NCI-H187 (cell line): ENCODE results near the gene FSCN2.
"Not testable (repeated sequence)": the region's sequence is repeated elsewhere in the genome, so short reads cannot be mapped to it uniquely, and the experiment has no call there.

Experiments used
- DNase-seq, 2 experiments: peaks; one replicate each; lab custom pipeline; 2025; lab: John Stamatoyannopoulos, UW

FSCN2 gene

DNA sequence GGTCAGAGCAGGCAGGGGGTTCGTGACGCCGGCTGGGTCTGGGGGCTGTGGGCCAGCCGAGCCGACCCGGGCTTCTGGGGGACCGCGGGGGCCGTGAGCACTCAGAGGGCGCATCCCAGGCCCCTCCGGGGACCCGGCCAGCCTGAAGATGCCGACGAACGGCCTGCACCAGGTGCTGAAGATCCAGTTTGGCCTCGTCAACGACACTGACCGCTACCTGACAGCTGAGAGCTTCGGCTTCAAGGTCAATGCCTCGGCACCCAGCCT, 140 bp downstream of the FSCN2 start:
- DNase-seq, result no peak

DNA sequence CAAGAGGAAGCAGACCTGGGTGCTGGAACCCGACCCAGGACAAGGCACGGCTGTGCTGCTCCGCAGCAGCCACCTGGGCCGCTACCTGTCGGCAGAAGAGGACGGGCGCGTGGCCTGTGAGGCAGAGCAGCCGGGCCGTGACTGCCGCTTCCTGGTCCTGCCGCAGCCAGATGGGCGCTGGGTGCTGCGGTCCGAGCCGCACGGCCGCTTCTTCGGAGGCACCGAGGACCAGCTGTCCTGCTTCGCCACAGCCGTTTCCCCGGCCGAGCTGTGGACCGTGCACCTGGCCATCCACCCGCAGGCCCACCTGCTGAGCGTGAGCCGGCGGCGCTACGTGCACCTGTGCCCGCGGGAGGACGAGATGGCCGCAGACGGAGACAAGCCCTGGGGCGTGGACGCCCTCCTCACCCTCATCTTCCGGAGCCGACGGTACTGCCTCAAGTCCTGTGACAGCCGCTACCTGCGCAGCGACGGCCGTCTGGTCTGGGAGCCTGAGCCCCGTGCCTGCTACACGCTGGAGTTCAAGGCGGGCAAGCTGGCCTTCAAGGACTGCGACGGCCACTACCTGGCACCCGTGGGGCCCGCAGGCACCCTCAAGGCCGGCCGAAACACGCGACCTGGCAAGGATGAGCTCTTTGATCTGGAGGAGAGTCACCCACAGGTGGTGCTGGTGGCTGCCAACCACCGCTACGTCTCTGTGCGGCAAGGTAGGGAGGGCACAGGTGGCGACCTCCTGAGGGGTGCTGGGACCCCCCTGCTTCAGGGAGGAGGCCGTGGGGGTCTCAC, 667 bp downstream of the FSCN2 start:
- DNase-seq, result peak in 1 of 2 experiments; percentile 5

DNA sequence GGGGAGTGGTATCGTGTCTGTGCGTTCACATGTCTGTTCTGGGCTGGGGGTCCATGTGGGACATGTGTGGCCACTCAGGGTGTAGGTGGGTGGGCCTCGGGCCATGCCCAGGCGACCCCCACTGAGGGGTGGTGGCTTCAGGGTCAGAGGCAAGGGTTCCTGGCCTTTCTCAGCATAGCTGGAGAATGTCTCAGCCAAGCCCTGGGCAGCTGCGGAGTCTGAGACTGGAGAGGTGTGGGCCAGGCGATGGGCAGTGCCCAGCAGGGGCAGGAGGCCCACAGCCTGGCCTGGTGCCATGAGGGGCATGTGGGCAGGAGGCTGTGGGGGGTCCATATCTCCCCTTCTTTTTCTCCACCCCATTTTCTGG, 1.2 kb downstream of the FSCN2 start:
- DNase-seq, result no peak

DNA sequence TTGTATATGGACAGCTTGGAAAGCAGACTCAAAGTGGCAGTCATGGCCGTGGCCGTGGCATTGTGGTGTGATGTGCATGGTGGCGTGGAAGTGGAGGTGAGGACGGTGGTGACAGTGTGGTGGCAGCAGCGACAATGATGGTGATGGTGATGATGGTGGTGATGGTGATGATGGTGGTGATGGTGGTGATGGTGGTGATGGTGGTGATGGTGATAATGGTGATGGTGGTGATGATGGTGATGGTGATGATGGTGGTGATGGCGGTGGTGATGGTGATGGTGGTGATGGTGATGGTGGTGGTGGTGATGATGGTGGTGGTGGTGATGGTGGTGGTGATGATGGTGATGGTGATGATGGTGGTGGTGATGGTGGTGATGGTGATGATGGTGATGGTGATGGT, 2.8 kb downstream of the FSCN2 start:
- DNase-seq, result not testable (repeated sequence)

DNA sequence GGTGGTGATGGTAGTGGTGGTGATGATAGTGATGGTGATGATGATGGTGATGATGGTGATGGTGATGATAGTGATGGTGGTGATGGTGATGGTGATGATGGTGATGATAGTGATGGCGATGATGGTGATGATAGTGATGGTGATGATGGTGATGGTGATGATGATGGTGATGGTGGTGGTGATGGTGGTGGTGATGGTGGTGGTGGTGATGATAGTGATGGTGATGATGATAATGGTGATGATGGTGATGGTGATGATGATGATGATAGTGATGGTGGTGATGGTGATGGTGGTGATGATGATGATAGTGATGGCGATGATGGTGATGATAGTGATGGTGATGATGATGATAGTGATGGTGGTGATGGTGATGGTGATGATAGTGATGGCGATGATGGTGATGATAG, 3.8 kb downstream of the FSCN2 start:
- not testable (repeated sequence) for DNase-seq

DNA sequence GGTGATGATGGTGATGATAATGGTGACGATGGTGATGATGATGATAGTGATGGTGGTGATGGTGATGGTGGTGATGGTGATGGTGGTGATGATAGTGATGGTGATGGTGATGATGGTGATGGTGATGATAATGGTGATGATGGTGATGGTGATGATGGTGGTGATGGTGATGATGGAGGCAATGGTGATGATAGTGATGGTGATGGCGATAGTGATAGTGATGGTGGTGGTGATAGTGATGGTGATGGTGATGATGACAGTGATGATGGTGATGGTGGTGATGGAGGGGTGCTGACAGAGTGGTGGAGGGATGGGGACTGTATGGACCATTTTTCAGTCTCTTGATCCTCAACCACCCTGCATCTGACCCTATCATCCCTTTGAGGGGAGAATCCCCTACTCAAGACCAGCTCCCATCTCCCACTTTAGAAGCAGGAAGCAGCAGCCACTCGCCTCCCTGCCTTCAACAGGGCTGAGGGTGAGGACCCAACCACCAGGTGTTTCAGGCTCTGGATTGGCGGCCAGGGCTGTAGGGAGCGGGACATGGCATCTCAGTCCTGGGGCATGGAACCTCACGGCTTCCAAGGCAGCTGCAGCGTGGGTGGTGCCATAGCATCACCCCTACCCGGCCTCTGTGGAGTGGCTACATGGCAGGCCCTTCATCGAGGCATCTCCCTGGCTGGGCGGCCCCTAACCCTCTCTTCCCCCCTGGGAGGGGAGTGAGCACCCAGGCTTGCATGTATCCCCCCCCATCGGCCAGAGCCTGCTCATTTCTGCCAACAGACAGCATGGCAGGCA, 4.5 kb downstream of the FSCN2 start:
- no peak for DNase-seq

DNA sequence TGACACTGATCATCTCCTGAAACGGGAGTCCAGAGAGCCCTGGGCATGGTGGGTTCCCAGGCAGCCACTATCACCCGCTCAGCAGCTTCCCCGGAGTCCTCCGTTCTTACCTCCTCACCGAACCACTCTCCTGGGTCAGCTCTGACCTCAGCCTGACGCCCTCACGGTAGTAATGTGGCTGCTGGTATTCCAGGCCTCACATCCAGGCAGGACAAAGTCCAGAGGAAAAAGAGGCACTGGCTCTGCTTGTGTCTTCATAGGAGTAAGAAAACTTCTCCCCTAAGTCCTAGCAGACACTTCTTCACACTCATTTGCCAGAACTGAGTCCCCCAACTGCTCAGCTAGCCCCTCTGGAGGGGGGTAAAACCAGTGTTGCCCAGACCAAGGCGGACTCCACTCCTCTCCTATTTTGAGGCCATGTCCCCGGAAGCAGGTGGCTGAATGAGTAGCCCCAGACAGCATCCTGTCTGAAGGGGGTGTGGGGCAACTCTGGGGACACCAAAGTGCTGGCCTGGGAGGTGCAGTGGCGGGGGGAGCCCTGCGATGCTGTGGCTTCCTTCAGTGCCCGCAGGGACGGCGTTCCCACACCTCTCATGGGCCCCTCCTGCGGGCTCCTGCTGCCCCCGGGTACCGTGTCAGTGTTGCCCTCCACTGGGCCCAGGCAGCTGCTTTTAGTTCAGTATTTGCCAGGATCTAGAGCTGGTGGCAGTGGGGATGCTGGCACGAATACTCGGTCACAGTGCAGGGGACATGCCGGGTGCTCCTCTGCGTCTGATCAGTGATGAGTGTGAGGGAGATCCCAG, 5.4 kb downstream of the FSCN2 start:
- DNase-seq, result no peak

DNA sequence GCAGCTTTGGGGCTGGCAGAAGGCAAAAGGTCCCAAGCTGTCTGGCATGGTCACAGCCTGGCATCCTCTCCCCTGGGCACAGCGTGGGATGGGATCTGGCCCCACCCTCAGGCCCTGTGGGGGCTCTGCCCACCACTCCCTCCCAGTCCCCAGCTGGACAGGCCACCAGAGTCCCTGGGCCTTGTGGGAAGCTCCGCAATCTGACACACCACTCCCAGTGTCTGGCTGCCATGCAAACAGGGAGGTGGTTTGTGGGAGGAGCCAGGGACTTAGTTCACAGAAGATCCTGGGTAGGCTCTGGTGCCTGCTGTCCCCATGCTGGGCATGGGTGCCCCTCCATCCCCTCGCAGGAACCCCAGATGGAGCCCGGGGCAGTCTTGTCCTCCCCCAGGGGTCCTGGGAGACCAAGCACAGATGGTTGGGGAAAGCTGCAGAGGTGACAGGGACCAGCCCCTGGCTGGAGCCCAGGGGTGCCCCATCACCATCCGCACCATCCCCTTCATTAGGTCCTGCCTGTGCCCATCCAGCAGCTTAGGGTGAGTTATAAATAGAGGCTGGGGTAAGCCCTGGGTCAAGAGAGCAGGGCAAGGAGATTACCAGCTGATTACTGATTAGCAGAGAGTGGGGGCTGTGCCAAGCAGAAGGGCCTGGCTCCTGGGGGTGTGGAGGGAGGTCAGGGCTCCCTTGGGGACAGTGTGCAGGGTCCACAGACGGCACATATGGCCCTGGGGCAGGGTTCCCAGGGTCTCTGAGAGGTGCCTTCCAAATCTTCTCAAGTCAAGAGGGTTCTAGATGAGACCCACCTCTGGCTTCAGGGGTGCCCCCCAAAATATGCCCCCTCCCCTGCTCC, 6.2 kb downstream of the FSCN2 start:
- no peak for DNase-seq

DNA sequence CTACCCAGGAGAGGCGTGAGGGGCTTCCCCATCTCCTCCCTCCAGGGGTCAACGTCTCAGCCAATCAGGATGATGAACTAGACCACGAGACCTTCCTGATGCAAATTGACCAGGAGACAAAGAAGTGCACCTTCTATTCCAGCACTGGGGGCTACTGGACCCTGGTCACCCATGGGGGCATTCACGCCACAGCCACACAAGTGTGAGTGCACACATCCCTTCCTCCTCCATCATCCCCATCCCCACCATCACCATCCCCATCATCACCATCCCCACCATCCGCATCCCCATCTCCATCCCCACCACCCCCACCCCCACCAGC, 6.8 kb downstream of the FSCN2 start:
- no peak for DNase-seq

DNA sequence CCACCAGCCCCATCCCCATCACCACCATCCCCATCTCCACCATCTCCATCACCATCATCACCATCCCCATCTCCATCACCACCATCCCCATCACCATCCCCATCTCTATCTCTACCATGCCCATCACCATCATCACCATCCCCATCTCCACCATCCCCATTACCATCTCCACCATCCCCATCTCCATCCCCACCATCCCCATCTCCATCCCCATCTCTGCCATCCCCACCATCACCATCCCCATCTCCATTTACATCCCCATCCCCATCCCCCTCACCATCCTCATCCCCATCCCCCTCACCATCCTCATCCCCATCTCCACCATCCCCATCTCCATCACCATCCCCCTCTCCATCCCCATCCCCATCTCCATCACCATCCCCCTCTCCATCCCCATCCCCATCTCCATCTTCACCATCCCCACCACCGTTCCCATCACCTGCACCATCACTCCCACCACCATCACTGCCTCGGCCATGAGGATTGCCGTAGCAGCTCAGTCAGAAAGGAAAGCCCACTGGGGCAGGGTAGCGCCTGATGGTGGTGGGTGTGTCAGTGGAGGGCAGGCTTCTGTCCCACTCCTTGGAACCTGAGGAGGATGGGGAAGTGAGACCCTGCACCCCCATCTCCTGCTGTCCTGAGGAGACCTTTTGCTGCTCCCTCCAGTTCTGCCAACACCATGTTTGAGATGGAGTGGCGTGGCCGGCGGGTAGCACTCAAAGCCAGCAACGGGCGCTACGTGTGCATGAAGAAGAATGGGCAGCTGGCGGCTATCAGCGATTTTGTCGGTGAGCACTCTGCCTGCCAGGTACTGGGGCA, 7.5 kb downstream of the FSCN2 start:
- no peak for DNase-seq

DNA sequence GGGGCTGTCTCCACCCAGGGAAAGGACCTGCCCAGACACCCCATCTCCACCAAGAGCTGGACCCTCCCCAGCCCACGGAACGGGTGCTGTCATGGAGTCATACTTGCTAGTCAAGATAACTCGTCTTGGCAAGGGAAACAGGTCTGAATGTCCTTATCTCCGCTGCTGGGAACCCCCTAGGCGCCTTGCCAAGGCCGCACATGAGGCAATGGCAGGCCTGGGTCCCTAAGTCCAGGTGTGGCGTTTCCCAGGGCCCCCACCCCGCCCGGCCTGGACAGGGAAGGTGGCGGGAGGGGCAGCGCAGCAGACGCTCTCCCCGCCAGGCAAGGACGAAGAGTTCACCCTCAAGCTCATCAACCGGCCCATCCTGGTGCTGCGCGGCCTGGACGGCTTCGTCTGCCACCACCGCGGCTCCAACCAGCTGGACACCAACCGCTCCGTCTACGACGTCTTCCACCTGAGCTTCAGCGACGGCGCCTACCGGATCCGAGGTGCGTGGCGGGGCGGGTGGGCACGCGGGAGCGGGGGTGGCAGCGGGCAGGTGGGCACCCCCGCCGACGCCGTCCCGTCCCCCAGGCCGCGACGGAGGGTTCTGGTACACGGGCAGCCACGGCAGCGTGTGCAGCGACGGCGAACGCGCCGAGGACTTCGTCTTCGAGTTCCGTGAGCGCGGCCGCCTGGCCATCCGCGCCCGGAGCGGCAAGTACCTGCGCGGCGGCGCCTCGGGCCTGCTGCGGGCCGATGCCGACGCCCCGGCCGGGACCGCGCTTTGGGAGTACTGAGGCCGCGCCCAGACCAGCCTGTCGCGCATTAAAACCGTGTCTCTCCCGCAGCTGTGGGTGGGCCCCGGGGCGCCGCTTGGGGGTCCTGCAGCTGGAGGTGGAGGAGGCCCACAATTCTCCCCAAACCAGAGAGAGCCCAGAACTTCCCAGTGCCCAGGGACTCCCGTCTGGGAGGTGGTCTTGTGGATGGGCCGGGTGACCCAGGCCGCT, 8.4 kb downstream of the FSCN2 start:
- DNase-seq, result no peak

DNA sequence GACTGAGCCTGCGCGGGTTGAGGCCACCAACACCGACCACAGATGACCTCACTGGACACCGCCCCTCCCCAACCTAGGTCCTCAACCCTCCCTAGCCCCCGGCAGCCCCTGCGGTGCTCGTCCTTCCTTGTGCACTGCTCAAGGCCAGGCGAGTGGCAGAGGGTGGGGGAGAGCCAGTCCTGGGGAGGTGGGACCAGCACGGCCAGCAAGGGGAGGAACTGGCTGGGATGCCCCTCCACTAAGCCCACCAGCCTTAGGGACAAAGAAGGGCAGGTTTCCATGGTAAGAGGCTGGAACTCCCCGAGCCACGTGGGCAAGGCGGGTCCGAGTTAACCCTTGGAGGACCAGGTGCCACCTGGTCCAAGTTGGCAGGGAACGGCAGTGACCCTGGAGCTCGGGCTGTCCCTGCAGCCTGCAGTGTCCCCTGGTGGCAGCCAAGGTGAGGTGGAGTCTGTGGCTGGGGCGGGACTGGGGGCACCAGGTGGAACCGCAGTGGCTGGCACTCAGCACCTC, 9.2 kb downstream of the FSCN2 start:
- peak; percentile 40 to 71 for DNase-seq

DNA sequence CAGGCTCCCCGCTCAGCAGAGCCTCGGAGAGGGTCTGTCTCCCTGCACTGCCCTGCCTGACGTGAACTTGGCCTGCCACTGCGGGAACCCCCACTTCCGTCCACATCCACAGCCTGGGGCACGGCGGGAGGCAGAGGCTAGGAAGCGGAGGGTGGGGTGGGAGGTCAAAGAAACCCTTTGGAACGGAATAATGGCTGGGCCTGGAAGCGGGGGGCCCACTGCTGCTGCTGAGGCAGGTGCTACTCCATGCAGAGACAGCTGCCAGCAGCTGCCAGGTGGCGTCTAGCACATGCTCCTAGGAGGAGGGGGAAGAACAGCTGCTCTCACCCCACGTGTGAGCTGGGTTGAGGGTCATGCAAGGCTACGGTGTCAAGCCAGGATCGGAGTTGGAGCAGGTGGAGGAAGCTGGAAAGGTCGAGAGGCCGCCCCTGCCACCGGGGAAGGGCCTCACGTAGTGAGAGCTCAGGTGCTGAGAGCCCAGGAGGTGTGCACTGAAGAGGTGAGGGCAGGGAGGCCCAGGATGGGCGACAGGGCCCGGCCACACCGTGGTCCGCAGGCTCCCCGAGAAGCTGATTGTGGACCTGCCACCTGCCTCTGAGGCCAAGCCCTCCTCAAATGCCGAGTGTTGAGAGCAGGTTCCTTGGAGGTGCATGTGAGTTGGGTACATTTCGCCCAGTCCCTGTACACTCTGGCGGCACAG, 9.8 kb downstream of the FSCN2 start:
- peak; percentile 66 to 71 for DNase-seq

DNA sequence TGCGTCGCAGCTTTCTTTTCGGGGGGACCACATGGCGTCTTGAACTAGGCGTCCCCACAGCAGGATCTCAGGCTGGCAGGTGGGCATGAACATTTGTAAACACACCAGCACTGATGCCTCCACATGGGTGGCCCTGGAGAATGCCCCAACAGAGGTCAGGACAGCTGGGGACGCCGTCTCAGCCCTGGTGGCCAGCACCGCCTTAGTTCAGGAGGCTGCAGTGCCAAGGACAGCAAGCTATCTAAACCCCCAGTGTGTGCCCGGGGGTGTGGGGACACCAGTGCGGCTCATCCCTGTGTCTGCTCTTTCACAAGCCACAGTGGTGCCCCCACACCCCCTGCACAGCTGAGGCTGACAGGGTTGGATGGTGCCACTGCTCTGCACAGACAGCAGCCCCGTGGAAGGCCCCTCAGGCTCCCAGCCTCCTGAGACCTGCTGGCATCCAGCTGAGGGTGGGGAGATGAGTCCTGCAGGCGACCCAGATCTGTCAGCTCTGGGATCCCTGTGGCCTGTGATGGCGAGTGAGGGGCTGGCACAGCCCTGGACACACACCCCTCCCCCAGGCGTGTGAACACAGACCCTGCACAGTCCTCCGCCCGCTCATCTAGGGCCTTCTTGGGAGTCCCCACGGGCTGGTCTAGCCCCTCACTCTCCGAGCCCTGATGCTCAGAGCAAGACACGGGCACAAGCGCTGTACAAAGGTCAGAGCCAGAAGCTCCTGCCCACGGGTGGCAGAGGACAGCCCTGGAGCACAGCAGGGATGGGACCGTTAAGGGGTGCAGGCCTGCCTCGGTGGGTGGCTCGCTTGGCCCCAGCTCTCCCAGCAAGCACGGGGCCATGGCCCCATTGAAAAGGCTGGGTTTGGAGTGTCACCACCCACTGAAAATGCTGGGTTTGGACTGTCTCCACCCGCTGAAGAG, 10.7 kb downstream of the FSCN2 start:
- DNase-seq, result no peak

DNA sequence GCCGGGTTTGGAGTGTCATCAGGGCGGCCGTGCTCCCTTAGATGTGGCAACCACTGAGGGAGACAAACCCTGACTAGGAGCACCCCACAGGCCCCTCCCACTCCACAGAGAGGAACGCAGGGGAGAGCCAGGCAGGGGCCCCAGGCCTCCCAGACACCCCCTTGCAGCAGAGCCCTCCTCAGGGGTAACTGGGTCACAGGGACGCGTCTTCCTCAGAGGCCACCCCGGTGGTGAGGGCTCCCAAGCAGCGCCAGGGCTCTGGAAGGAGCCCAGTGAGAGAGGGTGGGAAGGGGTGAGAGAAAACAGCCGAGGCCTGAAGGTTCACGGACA, 11.4 kb downstream of the FSCN2 start:
- DNase-seq, result no peak

DNA sequence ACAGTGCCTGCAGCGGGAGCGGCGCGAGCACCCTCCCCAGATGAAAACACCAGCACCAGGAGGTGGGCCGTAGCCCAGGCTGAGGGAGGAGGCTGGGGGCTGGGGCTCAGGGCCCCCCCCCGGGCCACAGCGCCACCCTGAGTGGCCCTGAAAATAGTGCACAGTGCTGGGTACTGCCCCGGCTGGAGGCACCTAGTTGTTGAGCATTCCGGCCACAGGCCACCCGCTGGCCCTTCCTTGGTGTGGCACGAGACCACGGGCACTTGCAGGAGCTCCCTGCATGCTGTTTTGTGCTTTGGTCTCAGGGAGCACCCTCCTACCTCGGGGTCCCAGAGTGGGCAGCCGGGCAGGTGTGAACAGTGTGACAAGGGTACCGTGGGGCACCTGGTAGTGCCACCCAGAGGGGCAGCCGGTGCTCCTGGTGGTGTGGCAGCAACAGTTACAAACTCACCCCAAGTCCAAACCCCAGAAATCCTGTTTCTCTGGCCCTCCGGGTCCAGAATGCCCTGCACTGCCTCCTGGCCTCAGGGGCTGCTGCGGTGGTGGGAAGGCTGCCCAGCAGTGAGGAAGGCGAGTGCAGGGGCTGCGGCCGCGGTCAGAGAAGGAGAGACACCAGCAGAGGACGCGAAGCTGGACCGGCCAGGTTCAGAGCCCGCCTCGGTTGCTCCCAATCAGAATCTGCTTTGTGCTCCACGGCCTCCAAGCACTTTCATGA, 11.9 kb downstream of the FSCN2 start:
- no peak for DNase-seq

DNA sequence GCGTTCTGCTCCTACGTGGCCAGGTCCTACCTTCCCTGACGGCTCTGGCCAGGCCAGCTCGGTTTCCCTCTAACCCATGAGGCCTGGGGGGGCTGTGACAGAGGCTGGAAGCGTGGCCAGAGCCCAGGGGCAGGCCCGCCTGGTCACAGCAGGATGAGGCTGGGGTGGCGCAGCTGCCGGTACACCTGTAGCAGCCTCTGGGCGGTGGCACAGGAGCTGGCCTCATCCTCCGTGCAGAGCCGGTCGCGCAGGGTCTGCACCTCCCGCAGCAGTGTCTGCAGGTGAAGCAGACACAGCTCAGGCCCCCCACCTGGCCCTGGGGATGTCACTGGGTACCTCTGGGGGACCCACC, 12.5 kb downstream of the FSCN2 start:
- DNase-seq, result no peak

DNA sequence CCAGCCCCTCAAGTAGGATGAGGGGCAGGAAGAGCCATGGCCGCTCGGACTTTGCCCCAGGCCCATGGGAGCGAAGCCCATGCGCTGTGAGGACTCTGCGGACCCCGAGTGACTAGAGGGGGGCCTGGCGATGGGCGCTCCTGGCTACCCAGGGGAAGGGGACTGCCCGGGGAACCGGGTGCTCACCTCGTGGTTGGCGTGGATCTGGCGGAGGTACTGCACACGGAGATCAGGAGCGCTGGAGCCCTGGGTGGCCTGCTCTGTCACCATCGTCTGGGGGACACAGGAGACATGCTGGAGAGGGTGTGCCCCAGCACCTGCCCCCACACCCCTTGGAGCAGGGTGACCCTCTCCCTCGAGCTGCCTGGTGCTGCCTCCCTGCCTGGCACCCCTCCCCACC, 12.9 kb downstream of the FSCN2 start:
- no peak for DNase-seq
